Activated CD4-positive, alpha-beta T cell treated with anti-CD3 and anti-CD28 coated beads, Interleukin-2, amount 10 ng/mL, durations not matched to agents 24 days and 14 days (primary cell): ENCODE results near the gene C10orf71. TPM values are rescaled to one million over a fixed set of nuclear protein-coding genes. Genes with fewer than 3 reads are reported as not detected.

Experiments used
- DNase-seq: peaks from one replicate; pipeline ENCODE4 v3.0.0; 2022
- H3K27ac Mint-ChIP-seq: one replicate; pipeline ENCODE4 v1.8.0; 2022; ENCODE audit warnings: mild to moderate bottlenecking, mixed read lengths
- H3K27me3 Mint-ChIP-seq: one replicate; pipeline ENCODE4 v1.8.0; 2022; ENCODE audit warnings: mixed read lengths
- H3K36me3 Mint-ChIP-seq: one replicate; pipeline ENCODE4 v1.8.0; 2022; ENCODE audit warnings: low read depth, mild to moderate bottlenecking, mixed read lengths
- H3K4me1 Mint-ChIP-seq: one replicate; pipeline ENCODE4 v1.8.0; 2021; ENCODE audit warnings: mixed read lengths
- H3K4me3 Mint-ChIP-seq: one replicate; pipeline ENCODE4 v1.8.0; 2022; ENCODE audit warnings: mild to moderate bottlenecking, moderate library complexity, mixed read lengths
- H3K9me3 Mint-ChIP-seq: one replicate; pipeline ENCODE4 v1.8.0; 2021; ENCODE audit warnings: mixed read lengths
- intact Hi-C: fragments of 100-400 bp; cut with micrococcal nuclease; formaldehyde crosslinking; loops from one replicate; pipeline ENCODE4 v1.15.1; 2023
- total RNA-seq: library from RNA; stranded (reverse); gene quantifications from 2 replicates; pipeline ENCODE4 v1.2.3, GENCODE V29; 2022

The C10orf71 gene
- total RNA-seq, 1 donor from 2014 or later: not detected

- Mint-ChIP-seq H3K27ac (no peak overlapping the region), H3K4me1 (peaks cover 5% of the 10 kb centered on the region), H3K36me3 (peaks cover 4% of the 10 kb centered on the region), H3K4me3 (no peak overlapping the region), H3K9me3 (peaks cover 25% of the 10 kb centered on the region), H3K27me3 (no peaks in the 10 kb centered on the region)
- no peak for DNase-seq
- intact Hi-C loops: no loop called here
These were observed 33.4 kb downstream of the C10orf71 start for GRCh38 chr10:49332333-49332732.

GRCh38 chr10:49332768-49333167, 33.8 kb downstream of the C10orf71 start:
- no peak for DNase-seq
- intact Hi-C loops: no loop called here
- Mint-ChIP-seq H3K9me3 (peaks cover 25% of the 10 kb centered on the region), H3K4me1 (peaks cover 5% of the 10 kb centered on the region), H3K36me3 (peaks cover 4% of the 10 kb centered on the region), H3K27me3 (no peaks in the 10 kb centered on the region), H3K4me3 (no peak overlapping the region), H3K27ac (no peak overlapping the region)

GRCh38 chr10:49333192-49333591, 34.2 kb downstream of the C10orf71 start:
- no peak for DNase-seq
- Mint-ChIP-seq H3K9me3 (peaks cover 25% of the 10 kb centered on the region), H3K4me3 (no peak overlapping the region), H3K4me1 (peaks cover 5% of the 10 kb centered on the region), H3K36me3 (peaks cover 4% of the 10 kb centered on the region), H3K27ac (no peak overlapping the region), H3K27me3 (peaks cover under 1% of the 10 kb centered on the region)
- intact Hi-C loops: no loop called here

GRCh38 chr10:49334964-49335363, 36.0 kb downstream of the C10orf71 start:
- Mint-ChIP-seq H3K36me3 (peaks cover 4% of the 10 kb centered on the region), H3K27ac (no peak overlapping the region), H3K4me1 (peaks cover 5% of the 10 kb centered on the region), H3K4me3 (no peak overlapping the region), H3K27me3 (peaks cover 3% of the 10 kb centered on the region), H3K9me3 (peaks cover 25% of the 10 kb centered on the region)
- intact Hi-C loops: no loop called here
- no peak for DNase-seq

- H3K4me1 Mint-ChIP-seq: peaks cover 5% of the 10 kb centered on the region
- DNase-seq: no peak
- H3K36me3 Mint-ChIP-seq: peaks cover 4% of the 10 kb centered on the region
- peaks cover 25% of the 10 kb centered on the region for H3K9me3 Mint-ChIP-seq
- intact Hi-C loops: no loop called here
- peaks cover 3% of the 10 kb centered on the region for H3K27me3 Mint-ChIP-seq
- no peak overlapping the region for H3K27ac Mint-ChIP-seq
- no peak overlapping the region for H3K4me3 Mint-ChIP-seq
These were observed 36.5 kb downstream of the C10orf71 start for GRCh38 chr10:49335364-49335972.

- Mint-ChIP-seq H3K36me3 (peaks cover 4% of the 10 kb centered on the region), H3K27me3 (peaks cover 7% of the 10 kb centered on the region), H3K27ac (no peak overlapping the region), H3K4me1 (peaks cover 5% of the 10 kb centered on the region), H3K9me3 (peaks cover 25% of the 10 kb centered on the region), H3K4me3 (no peak overlapping the region)
- DNase-seq: no peak
- intact Hi-C loops: no loop called here
These were observed 39.6 kb downstream of the C10orf71 start for GRCh38 chr10:49338604-49339003.

- H3K27ac Mint-ChIP-seq: no peak overlapping the region
- peaks cover 13% of the 10 kb centered on the region for H3K27me3 Mint-ChIP-seq
- no peaks in the 10 kb centered on the region for H3K9me3 Mint-ChIP-seq
- DNase-seq: no peak
- no peaks in the 10 kb centered on the region for H3K4me1 Mint-ChIP-seq
- no peaks in the 10 kb centered on the region for H3K36me3 Mint-ChIP-seq
- intact Hi-C loops: no loop called here
- no peak overlapping the region for H3K4me3 Mint-ChIP-seq
These were observed 45.9 kb downstream of the C10orf71 start for GRCh38 chr10:49344840-49345239.

- no peak overlapping the region for H3K4me3 Mint-ChIP-seq
- intact Hi-C loops: no loop called here
- DNase-seq: no peak
- H3K27me3 Mint-ChIP-seq: peaks cover 11% of the 10 kb centered on the region
- no peak overlapping the region for H3K27ac Mint-ChIP-seq
- H3K36me3 Mint-ChIP-seq: no peaks in the 10 kb centered on the region
- H3K9me3 Mint-ChIP-seq: no peaks in the 10 kb centered on the region
- H3K4me1 Mint-ChIP-seq: no peaks in the 10 kb centered on the region
These were observed 48.4 kb downstream of the C10orf71 start for GRCh38 chr10:49347342-49347741.

- intact Hi-C loops: no loop called here
- H3K27me3 Mint-ChIP-seq: peaks cover 9% of the 10 kb centered on the region
- H3K4me3 Mint-ChIP-seq: no peak overlapping the region
- no peak for DNase-seq
- no peaks in the 10 kb centered on the region for H3K36me3 Mint-ChIP-seq
- H3K4me1 Mint-ChIP-seq: no peaks in the 10 kb centered on the region
- no peaks in the 10 kb centered on the region for H3K9me3 Mint-ChIP-seq
- H3K27ac Mint-ChIP-seq: no peak overlapping the region
These were observed 48.9 kb downstream of the C10orf71 start for GRCh38 chr10:49347827-49348226.

GRCh38 chr10:49348593-49348992, 49.6 kb downstream of the C10orf71 start:
- no peak overlapping the region for H3K4me3 Mint-ChIP-seq
- H3K27me3 Mint-ChIP-seq: peaks cover 9% of the 10 kb centered on the region
- H3K27ac Mint-ChIP-seq: no peak overlapping the region
- H3K9me3 Mint-ChIP-seq: no peaks in the 10 kb centered on the region
- intact Hi-C loops: no loop called here
- no peaks in the 10 kb centered on the region for H3K36me3 Mint-ChIP-seq
- DNase-seq: no peak
- H3K4me1 Mint-ChIP-seq: no peaks in the 10 kb centered on the region

- DNase-seq: no peak
- no peaks in the 10 kb centered on the region for H3K36me3 Mint-ChIP-seq
- peaks cover 5% of the 10 kb centered on the region for H3K27me3 Mint-ChIP-seq
- no peaks in the 10 kb centered on the region for H3K4me1 Mint-ChIP-seq
- H3K4me3 Mint-ChIP-seq: no peak overlapping the region
- H3K9me3 Mint-ChIP-seq: no peaks in the 10 kb centered on the region
- H3K27ac Mint-ChIP-seq: no peak overlapping the region
- intact Hi-C loops: no loop called here
These were observed 50.4 kb downstream of the C10orf71 start for GRCh38 chr10:49349390-49349789.

- no peak overlapping the region for H3K4me3 Mint-ChIP-seq
- intact Hi-C loops: no loop called here
- no peaks in the 10 kb centered on the region for H3K36me3 Mint-ChIP-seq
- H3K27ac Mint-ChIP-seq: no peak overlapping the region
- DNase-seq: no peak
- no peaks in the 10 kb centered on the region for H3K9me3 Mint-ChIP-seq
- H3K4me1 Mint-ChIP-seq: no peaks in the 10 kb centered on the region
- peaks cover 5% of the 10 kb centered on the region for H3K27me3 Mint-ChIP-seq
These were observed 51.2 kb downstream of the C10orf71 start for GRCh38 chr10:49350138-49350537.

- H3K27ac Mint-ChIP-seq: no peak overlapping the region
- intact Hi-C loops: no loop called here
- H3K27me3 Mint-ChIP-seq: peaks cover under 1% of the 10 kb centered on the region
- H3K9me3 Mint-ChIP-seq: no peaks in the 10 kb centered on the region
- no peak for DNase-seq
- no peaks in the 10 kb centered on the region for H3K4me1 Mint-ChIP-seq
- H3K4me3 Mint-ChIP-seq: no peak overlapping the region
- no peaks in the 10 kb centered on the region for H3K36me3 Mint-ChIP-seq
These were observed 52.0 kb downstream of the C10orf71 start for GRCh38 chr10:49350846-49351532.

GRCh38 chr10:49351669-49352068, 52.7 kb downstream of the C10orf71 start:
- peaks cover 2% of the 10 kb centered on the region for H3K4me1 Mint-ChIP-seq
- DNase-seq: no peak
- no peaks in the 10 kb centered on the region for H3K36me3 Mint-ChIP-seq
- intact Hi-C loops: no loop called here
- no peaks in the 10 kb centered on the region for H3K9me3 Mint-ChIP-seq
- peaks cover 2% of the 10 kb centered on the region for H3K27me3 Mint-ChIP-seq
- no peak overlapping the region for H3K27ac Mint-ChIP-seq
- H3K4me3 Mint-ChIP-seq: no peak overlapping the region

- Mint-ChIP-seq H3K4me1 (peaks cover 5% of the 10 kb centered on the region), H3K9me3 (no peaks in the 10 kb centered on the region), H3K27ac (no peak overlapping the region), H3K27me3 (peaks cover 2% of the 10 kb centered on the region), H3K36me3 (no peaks in the 10 kb centered on the region), H3K4me3 (no peak overlapping the region)
- intact Hi-C loops: no loop called here
- DNase-seq: no peak
These were observed 53.4 kb downstream of the C10orf71 start for GRCh38 chr10:49352323-49352722.
